Measurements from ENCODE around the gene IL3.

DNA sequence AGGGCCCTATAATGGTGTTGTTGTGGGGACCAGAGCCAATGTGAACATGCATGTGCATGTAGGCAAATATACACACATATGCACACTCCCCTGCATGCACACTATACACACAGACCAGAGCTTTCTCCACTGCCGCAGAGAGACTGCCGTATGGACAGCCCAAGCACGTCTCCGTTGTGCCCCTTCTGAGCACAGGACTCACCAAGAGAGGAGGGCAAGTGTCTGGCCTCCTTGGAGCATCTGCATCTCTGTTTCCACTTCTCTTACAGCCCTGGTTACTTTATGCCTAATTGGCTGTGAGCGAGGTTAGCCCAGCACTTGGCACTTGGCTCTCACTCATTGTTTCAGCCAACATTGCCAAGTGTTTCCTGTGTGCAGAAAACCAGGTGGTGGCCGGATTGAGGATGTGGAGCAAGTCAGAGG is 43.5 kb downstream of the IL3 start:
- TF ChIP-seq CTCF (IDR thresholded peaks at IDR 0.05) (no peak), POLR2A (IDR thresholded peaks at IDR 0.05) (no peak)
